ENCODE results near the gene SETD1B. TPM values are rescaled to one million over a fixed set of nuclear protein-coding genes. Genes with fewer than 3 reads are reported as not detected.
A peak's percentile ranks its signal among the peaks of the same experiment; 100 is the strongest.

Gene SETD1B
- total RNA-seq, 1 donor from 2014 or later = 25.9 TPM

DNA sequence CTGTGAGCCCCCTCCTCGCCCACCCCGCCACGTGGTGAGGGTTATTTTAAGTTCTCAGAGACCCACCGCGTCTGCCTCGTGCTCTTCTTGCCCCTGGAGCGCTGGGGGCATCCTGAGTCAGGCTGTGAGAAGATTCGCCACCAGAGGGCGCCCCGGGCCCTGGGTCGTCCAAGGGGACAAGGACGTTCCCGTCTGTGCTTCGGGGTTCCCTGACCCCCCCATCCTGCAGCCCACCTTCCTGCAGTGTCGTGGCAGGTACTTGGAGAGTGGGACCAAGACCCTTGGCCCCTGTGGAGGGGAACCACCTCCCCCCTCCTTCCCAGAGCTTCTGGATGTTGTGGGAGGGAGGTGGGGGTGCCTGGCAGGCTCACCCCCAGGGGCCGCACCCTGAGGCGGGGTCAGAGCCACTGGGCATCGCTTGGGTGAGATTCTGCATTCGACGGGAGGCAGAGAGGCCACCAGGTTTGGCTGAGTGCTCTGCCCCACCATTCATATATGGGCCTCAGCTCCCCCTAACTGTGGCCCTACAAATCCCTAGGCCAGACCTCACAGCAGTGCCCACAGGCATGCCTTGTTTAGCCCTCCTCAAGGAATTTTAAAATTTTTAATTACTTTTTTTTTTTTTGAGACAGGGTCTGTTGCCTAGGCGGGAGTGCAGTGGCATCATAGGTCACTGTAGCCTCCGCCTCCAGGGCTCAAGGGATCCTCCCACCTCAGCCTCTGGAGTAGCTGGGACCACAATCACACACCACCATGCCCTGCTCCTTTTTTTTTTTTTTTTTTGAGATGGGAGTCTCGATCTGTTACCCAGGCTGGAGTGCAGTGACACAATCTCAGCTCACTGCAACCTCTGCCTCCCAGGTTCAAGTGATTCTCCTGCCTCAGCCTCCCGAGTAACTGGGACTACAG is 27.4 kb upstream of the SETD1B start:
- TF ChIP-seq, protein P1, sequence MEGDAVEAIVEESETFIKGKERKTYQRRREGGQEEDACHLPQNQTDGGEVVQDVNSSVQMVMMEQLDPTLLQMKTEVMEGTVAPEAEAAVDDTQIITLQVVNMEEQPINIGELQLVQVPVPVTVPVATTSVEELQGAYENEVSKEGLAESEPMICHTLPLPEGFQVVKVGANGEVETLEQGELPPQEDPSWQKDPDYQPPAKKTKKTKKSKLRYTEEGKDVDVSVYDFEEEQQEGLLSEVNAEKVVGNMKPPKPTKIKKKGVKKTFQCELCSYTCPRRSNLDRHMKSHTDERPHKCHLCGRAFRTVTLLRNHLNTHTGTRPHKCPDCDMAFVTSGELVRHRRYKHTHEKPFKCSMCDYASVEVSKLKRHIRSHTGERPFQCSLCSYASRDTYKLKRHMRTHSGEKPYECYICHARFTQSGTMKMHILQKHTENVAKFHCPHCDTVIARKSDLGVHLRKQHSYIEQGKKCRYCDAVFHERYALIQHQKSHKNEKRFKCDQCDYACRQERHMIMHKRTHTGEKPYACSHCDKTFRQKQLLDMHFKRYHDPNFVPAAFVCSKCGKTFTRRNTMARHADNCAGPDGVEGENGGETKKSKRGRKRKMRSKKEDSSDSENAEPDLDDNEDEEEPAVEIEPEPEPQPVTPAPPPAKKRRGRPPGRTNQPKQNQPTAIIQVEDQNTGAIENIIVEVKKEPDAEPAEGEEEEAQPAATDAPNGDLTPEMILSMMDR (conservative IDR thresholded peaks at IDR 0.05) = peak; percentile 76
- Mint-ChIP-seq H3K4me1 (peaks cover under 1% of the 10 kb centered on the region), H3K9me3 (no peaks in the 10 kb centered on the region), H3K4me3 (no peak overlapping the region), H3K36me3 (ENCODE audit: low read depth) (no peaks in the 10 kb centered on the region), H3K27ac (ENCODE audit: unreplicated experiment) (no peak overlapping the region), H3K27me3 (ENCODE audit: low read depth) (no peaks in the 10 kb centered on the region)
- DNase-seq (ENCODE audit: low read depth, low spot score) = peak; percentile 83

DNA sequence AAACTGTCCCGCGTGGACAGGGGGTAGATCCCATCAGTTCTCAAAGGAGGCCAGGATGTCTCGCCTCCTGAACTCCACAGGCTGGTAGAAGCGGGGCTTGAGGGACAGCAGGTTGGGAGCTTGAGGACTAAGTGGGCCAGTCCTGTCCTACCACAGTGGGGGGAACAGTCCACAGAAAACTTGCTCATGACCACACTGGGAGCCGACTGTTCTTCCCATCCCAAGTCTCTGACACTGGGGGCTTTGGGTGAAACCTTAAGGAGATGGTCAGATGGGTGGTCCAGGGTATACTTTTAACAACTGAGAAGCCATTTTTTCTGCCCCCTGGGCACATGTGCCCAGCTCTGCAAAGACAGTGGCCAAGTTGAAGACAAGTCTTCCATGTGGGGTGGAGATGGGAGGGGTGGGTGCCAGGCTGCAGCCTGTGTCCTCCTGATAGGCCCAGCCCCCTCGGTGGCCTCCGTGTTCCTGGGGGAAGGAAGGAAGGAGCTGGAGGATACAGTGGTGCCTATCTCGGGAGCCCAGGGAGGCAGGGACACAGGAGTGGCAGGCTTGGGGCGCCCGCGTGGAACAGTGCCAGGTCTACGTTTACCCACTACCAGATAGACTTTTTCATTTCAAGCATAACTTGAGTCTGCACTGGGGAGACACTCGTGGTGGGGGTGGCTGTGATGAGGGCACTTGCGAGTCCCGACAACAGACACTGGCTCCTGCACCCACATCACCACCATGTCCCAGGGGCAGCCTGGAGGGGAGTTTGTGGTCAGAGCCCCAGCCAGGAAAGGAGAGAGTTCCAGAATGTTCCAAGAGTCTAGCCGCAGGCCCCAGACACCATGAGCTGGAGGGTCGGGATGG is 25.0 kb upstream of the SETD1B start:
- Mint-ChIP-seq H3K27ac (ENCODE audit: unreplicated experiment) (no peak overlapping the region), H3K4me3 (no peak overlapping the region), H3K9me3 (no peaks in the 10 kb centered on the region), H3K4me1 (peaks cover 13% of the 10 kb centered on the region), H3K27me3 (ENCODE audit: low read depth) (no peaks in the 10 kb centered on the region), H3K36me3 (ENCODE audit: low read depth) (no peaks in the 10 kb centered on the region)
- TF ChIP-seq, protein P1 (conservative IDR thresholded peaks at IDR 0.05) = no peak
- DNase-seq (ENCODE audit: low read depth, low spot score) = no peak

DNA sequence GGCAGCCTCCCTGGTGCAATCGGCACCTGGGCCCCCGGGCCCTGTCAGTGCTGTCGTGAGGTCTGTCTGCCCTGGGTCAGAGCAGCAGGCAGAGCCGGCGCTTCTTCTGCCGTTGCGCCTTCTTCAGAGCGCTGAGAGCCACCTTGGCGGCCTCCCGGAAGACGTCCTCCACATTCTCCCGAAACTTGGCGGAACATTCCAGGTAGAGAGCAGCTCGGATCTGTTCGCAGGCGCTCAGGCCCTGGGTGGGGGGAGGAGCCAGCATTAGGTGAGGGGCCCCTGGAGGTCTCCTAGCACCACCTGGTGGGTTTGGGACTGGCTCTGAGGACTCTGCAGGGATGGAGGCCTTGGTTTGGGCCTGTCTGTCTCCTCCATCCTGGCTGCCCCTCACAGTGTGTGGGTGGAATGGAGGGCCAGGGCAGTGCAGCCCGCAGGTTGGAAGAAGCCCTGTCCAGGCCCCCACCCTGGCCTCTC is 24.4 kb upstream of the SETD1B start:
- Mint-ChIP-seq H3K9me3 (no peaks in the 10 kb centered on the region), H3K4me1 (peaks cover 15% of the 10 kb centered on the region), H3K27me3 (ENCODE audit: low read depth) (no peaks in the 10 kb centered on the region), H3K27ac (ENCODE audit: unreplicated experiment) (no peak overlapping the region), H3K4me3 (no peak overlapping the region), H3K36me3 (ENCODE audit: low read depth) (no peaks in the 10 kb centered on the region)
- TF ChIP-seq, protein P1 (conservative IDR thresholded peaks at IDR 0.05) = no peak
- no peak for DNase-seq (ENCODE audit: low read depth, low spot score)

DNA sequence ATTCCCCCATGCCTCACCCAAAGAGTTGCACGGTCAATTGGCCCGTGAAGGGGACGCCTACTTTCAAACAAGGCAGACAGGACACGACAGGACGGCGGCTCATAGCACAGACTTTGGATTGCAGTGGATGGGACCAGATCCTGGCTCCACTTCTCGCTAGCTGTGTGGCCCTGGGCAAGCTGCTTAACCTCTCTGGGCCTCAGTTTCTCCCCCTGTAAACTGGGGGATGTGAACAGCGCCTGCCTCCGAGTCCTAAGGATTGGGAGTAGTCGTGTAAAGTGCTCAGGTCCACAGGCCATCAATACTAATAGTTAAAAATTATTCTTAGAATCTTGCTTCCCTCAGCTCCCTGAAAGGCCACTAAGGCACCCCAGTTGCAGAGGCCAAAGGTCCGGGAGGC is 23.4 kb upstream of the SETD1B start:
- TF ChIP-seq, protein P1 (conservative IDR thresholded peaks at IDR 0.05) = no peak

DNA sequence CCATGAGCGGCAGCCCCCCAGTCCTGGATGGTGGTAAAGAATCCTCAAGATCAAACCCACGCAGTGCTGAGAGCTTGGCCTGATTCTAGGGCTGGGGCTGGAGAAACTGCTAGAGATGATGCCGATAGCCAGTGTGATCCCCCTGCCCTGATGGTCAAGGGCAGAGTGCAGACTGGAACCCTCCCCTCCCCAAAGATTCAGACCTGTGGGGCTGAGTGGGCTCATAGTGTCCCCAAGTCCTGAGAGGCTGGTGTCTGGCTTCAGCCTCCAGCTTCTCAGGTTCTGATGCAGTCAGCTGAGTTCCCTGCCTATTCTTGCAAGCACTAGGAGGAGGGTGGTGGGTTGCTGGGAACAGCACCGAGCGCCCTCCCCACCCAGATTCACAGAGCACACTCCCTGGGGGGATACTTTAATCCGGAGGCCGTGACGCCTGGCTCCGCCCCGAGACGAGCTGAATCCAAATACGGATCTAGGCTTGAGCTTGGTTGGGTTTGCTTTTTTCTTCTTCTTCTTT is 22.3 kb upstream of the SETD1B start:
- Mint-ChIP-seq H3K36me3 (ENCODE audit: low read depth) (no peaks in the 10 kb centered on the region), H3K27me3 (ENCODE audit: low read depth) (no peaks in the 10 kb centered on the region), H3K9me3 (no peaks in the 10 kb centered on the region), H3K27ac (ENCODE audit: unreplicated experiment) (no peak overlapping the region), H3K4me3 (no peak overlapping the region), H3K4me1 (peaks cover 20% of the 10 kb centered on the region)
- TF ChIP-seq, protein P1 (conservative IDR thresholded peaks at IDR 0.05) = no peak
- DNase-seq (ENCODE audit: low read depth, low spot score) = no peak

More for the DNA sequence above, 23.4 kb upstream of the SETD1B start:
- no peak for DNase-seq (ENCODE audit: low read depth, low spot score)
- Mint-ChIP-seq H3K36me3 (ENCODE audit: low read depth) (no peaks in the 10 kb centered on the region), H3K27ac (ENCODE audit: unreplicated experiment) (no peak overlapping the region), H3K9me3 (no peaks in the 10 kb centered on the region), H3K4me1 (peaks cover 20% of the 10 kb centered on the region), H3K27me3 (ENCODE audit: low read depth) (no peaks in the 10 kb centered on the region), H3K4me3 (no peak overlapping the region)

Data from neural crest cell (in vitro differentiated cells).